Activated CD4-positive, alpha-beta T cell treated with anti-CD3 and anti-CD28 coated beads for 36 hours (primary cell): ENCODE measurements around the gene LMNTD1. TPM values are rescaled to one million over a fixed set of nuclear protein-coding genes. Genes with fewer than 3 reads are reported as not detected.
"Not testable (repeated sequence)": the region's sequence is repeated elsewhere in the genome, so short reads cannot be mapped to it uniquely, and the experiment has no call there.

Source experiments
- ATAC-seq: fragments of 200-7000 bp; cut with Tn5 transposase; one replicate; pipeline ENCODE4 v1.10.0; 2021; ENCODE audit warnings: mild to moderate bottlenecking, moderate library complexity
- CTCF ChIA-PET: fragments of 350-600 bp; sonication (Branson Sonifier 250); formaldehyde crosslinking; loops from one replicate; lab custom pipeline; 2021; ENCODE audit warnings: antibody characterized with exemption; lab: Charles Lee
- POLR2A ChIA-PET: fragments of 350-600 bp; sonication (Branson Sonifier 250); formaldehyde crosslinking; loops from one replicate; lab custom pipeline; 2021; ENCODE audit warnings: antibody characterized with exemption, inconsistent platforms; lab: Charles Lee
- DNase-seq: peaks from one replicate; pipeline ENCODE4 v3.0.0-alpha.2; 2020
- H3K27ac Mint-ChIP-seq: one replicate; pipeline ENCODE4 v1.8.0; 2021; ENCODE audit warnings: mixed read lengths
- H3K27me3 Mint-ChIP-seq: one replicate; pipeline ENCODE4 v1.8.0; 2021; ENCODE audit warnings: mixed read lengths
- H3K36me3 Mint-ChIP-seq: one replicate; pipeline ENCODE4 v1.8.0; 2021; ENCODE audit warnings: low read depth, mixed read lengths
- H3K4me1 Mint-ChIP-seq: one replicate; pipeline ENCODE4 v1.8.0; 2021; ENCODE audit warnings: mixed read lengths
- H3K4me3 Mint-ChIP-seq: one replicate; pipeline ENCODE4 v1.8.0; 2021; ENCODE audit warnings: mild to moderate bottlenecking, moderate library complexity, mixed read lengths
- H3K9me3 Mint-ChIP-seq: one replicate; pipeline ENCODE4 v1.8.0; 2021; ENCODE audit warnings: low read depth, mixed read lengths
- intact Hi-C, 2 experiments: fragments of 100-400 bp; cut with DNase I in 1 of 2; cut with micrococcal nuclease in 1 of 2; formaldehyde crosslinking; loops; one replicate each; pipeline versions ENCODE4 v1.14.2 to v1.15.1; 2022 to 2024; cut with DNase I, micrococcal nuclease
- total RNA-seq, 2 experiments: library from RNA; stranded (reverse); gene quantifications; one replicate each; pipeline ENCODE4 v1.2.3, GENCODE V29; 2021

The LMNTD1 gene
- total RNA-seq, 2 experiments from 2014 or later: not detected

- Mint-ChIP-seq H3K36me3 (no peaks in the 10 kb centered on the region), H3K9me3 (no peaks in the 10 kb centered on the region), H3K27ac (no peak overlapping the region), H3K4me3 (no peak overlapping the region), H3K27me3 (peaks cover 3% of the 10 kb centered on the region), H3K4me1 (no peaks in the 10 kb centered on the region)
- DNase-seq: no peak
- intact Hi-C loops: no loop called here
- POLR2A ChIA-PET: no interaction called here
- CTCF ChIA-PET: no interaction called here
- no peak for ATAC-seq
These were observed 104.1 kb downstream of the LMNTD1 start for GRCh38 chr12:25449007-25449406.

GRCh38 chr12:25447046-25447445, 106.0 kb downstream of the LMNTD1 start:
- DNase-seq (no peak), ATAC-seq (no peak)
- Mint-ChIP-seq H3K4me1 (no peaks in the 10 kb centered on the region), H3K9me3 (no peaks in the 10 kb centered on the region), H3K27ac (no peak overlapping the region), H3K4me3 (no peak overlapping the region), H3K36me3 (no peaks in the 10 kb centered on the region), H3K27me3 (no peaks in the 10 kb centered on the region)
- CTCF ChIA-PET: no interaction called here
- intact Hi-C loops: no loop called here
- POLR2A ChIA-PET: no interaction called here

GRCh38 chr12:25438638-25439037, 114.4 kb downstream of the LMNTD1 start:
- peaks cover 4% of the 10 kb centered on the region for H3K4me1 Mint-ChIP-seq
- no peak overlapping the region for H3K4me3 Mint-ChIP-seq
- POLR2A ChIA-PET: no interaction called here
- ATAC-seq: no peak
- DNase-seq: no peak
- CTCF ChIA-PET: interaction anchor here (0.6 to 1.5 kb wide), 3 partner anchors 271 to 590 kb away, joined by 3 to 10 read pairs (median 5); no protein-coding TSS in a partner anchor
- H3K27me3 Mint-ChIP-seq: no peaks in the 10 kb centered on the region
- no peaks in the 10 kb centered on the region for H3K9me3 Mint-ChIP-seq
- intact Hi-C loops: loop anchor here in 1 of 2 experiments (5.0 to 10.0 kb wide), 2 partner anchors 119 to 366 kb away; no protein-coding TSS in a partner anchor
- H3K36me3 Mint-ChIP-seq: no peaks in the 10 kb centered on the region
- no peak overlapping the region for H3K27ac Mint-ChIP-seq

GRCh38 chr12:25436206-25437030, 116.7 kb downstream of the LMNTD1 start:
- ChIA-PET POLR2A (no interaction called here), CTCF (interaction anchor here (0.6 to 3.9 kb wide), 21 partner anchors 10 to 626 kb away, joined by 3 to 11 read pairs (median 4); no protein-coding TSS in a partner anchor)
- intact Hi-C loops: loop anchor here (1.0 to 10.0 kb wide), 5 partner anchors 120 to 593 kb away; no protein-coding TSS in a partner anchor
- peak; percentile 11 for DNase-seq
- Mint-ChIP-seq H3K27ac (no peak overlapping the region), H3K27me3 (peaks cover 2% of the 10 kb centered on the region), H3K36me3 (no peaks in the 10 kb centered on the region), H3K9me3 (no peaks in the 10 kb centered on the region), H3K4me1 (peaks cover 4% of the 10 kb centered on the region), H3K4me3 (peak overlapping the region; percentile 18)
- ATAC-seq: peak; percentile 70

- ChIA-PET CTCF (interaction anchor here (0.6 to 3.9 kb wide), 13 partner anchors 13 to 602 kb away, joined by 3 to 11 read pairs (median 4); no protein-coding TSS in a partner anchor), POLR2A (no interaction called here)
- H3K27ac Mint-ChIP-seq: no peak overlapping the region
- no peak for DNase-seq
- ATAC-seq: no peak
- H3K27me3 Mint-ChIP-seq: peaks cover 2% of the 10 kb centered on the region
- no peak overlapping the region for H3K4me3 Mint-ChIP-seq
- intact Hi-C loops: loop anchor here in 1 of 2 experiments (5.0 to 10.0 kb wide), 2 partner anchors 122 to 369 kb away; no protein-coding TSS in a partner anchor
- H3K9me3 Mint-ChIP-seq: no peaks in the 10 kb centered on the region
- H3K4me1 Mint-ChIP-seq: peaks cover 4% of the 10 kb centered on the region
- H3K36me3 Mint-ChIP-seq: no peaks in the 10 kb centered on the region
These were observed 117.7 kb downstream of the LMNTD1 start for GRCh38 chr12:25435431-25435830.

- ATAC-seq (no peak), DNase-seq (no peak)
- Mint-ChIP-seq H3K4me1 (peaks cover 4% of the 10 kb centered on the region), H3K27ac (no peak overlapping the region), H3K36me3 (no peaks in the 10 kb centered on the region), H3K4me3 (no peak overlapping the region), H3K27me3 (peaks cover 2% of the 10 kb centered on the region), H3K9me3 (no peaks in the 10 kb centered on the region)
- intact Hi-C loops: loop anchor here in 1 of 2 experiments (10.0 kb wide), 1 partner anchor 370 kb away; no protein-coding TSS in a partner anchor
- ChIA-PET CTCF (interaction anchor here (0.7 to 3.9 kb wide), 5 partner anchors 9 to 594 kb away, joined by 3 to 11 read pairs (median 4); no protein-coding TSS in a partner anchor), POLR2A (no interaction called here)
These were observed 118.6 kb downstream of the LMNTD1 start for GRCh38 chr12:25434515-25434914.

- ATAC-seq (no peak), DNase-seq (no peak)
- Mint-ChIP-seq H3K4me3 (no peak overlapping the region), H3K4me1 (peaks cover 4% of the 10 kb centered on the region), H3K36me3 (no peaks in the 10 kb centered on the region), H3K27ac (no peak overlapping the region), H3K27me3 (peaks cover 2% of the 10 kb centered on the region), H3K9me3 (no peaks in the 10 kb centered on the region)
- CTCF ChIA-PET: interaction anchor here (0.6 to 3.9 kb wide), 8 partner anchors 8 to 597 kb away, joined by 3 to 11 read pairs (median 4); no protein-coding TSS in a partner anchor
- POLR2A ChIA-PET: no interaction called here
- intact Hi-C loops: loop anchor here in 1 of 2 experiments (10.0 kb wide), 1 partner anchor 371 kb away; no protein-coding TSS in a partner anchor
These were observed 119.3 kb downstream of the LMNTD1 start for GRCh38 chr12:25433581-25434325.

- H3K4me1 Mint-ChIP-seq: peaks cover 4% of the 10 kb centered on the region
- no peaks in the 10 kb centered on the region for H3K9me3 Mint-ChIP-seq
- POLR2A ChIA-PET: no interaction called here
- CTCF ChIA-PET: interaction anchor here (0.6 to 3.9 kb wide), 6 partner anchors 8 to 585 kb away, joined by 3 to 11 read pairs (median 4); no protein-coding TSS in a partner anchor
- peaks cover 2% of the 10 kb centered on the region for H3K27me3 Mint-ChIP-seq
- no peak overlapping the region for H3K27ac Mint-ChIP-seq
- ATAC-seq: no peak
- H3K36me3 Mint-ChIP-seq: no peaks in the 10 kb centered on the region
- DNase-seq: no peak
- intact Hi-C loops: loop anchor here in 1 of 2 experiments (10.0 kb wide), 1 partner anchor 372 kb away; no protein-coding TSS in a partner anchor
- no peak overlapping the region for H3K4me3 Mint-ChIP-seq
These were observed 120.1 kb downstream of the LMNTD1 start for GRCh38 chr12:25433024-25433423.

- POLR2A ChIA-PET: no interaction called here
- no peak overlapping the region for H3K4me3 Mint-ChIP-seq
These were observed 125.5 kb downstream of the LMNTD1 start for GRCh38 chr12:25427337-25428249.

GRCh38 chr12:25426821-25427220, 126.3 kb downstream of the LMNTD1 start:
- H3K36me3 Mint-ChIP-seq, DNase-seq, H3K4me1 Mint-ChIP-seq, intact Hi-C loops, H3K27me3 Mint-ChIP-seq, POLR2A ChIA-PET, H3K4me3 Mint-ChIP-seq, H3K27ac Mint-ChIP-seq, H3K9me3 Mint-ChIP-seq, ATAC-seq: not testable (repeated sequence)
- CTCF ChIA-PET: interaction anchor here (0.8 kb wide), 1 partner anchor 9 kb away, joined by 4 read pairs; no protein-coding TSS in a partner anchor

More at GRCh38 chr12:25427337-25428249, 125.5 kb downstream of the LMNTD1 start:
- no peaks in the 10 kb centered on the region for H3K36me3 Mint-ChIP-seq
- H3K9me3 Mint-ChIP-seq: no peaks in the 10 kb centered on the region
- H3K27me3 Mint-ChIP-seq: peaks cover 2% of the 10 kb centered on the region
- CTCF ChIA-PET: no interaction called here
- no peak overlapping the region for H3K27ac Mint-ChIP-seq
- DNase-seq (no peak), ATAC-seq (no peak)
- intact Hi-C loops: no loop called here
- no peaks in the 10 kb centered on the region for H3K4me1 Mint-ChIP-seq
